ENCODE results near the gene OLFM1. TPM values are rescaled to one million over a fixed set of nuclear protein-coding genes. Genes with fewer than 3 reads are reported as not detected.

Gene OLFM1
- total RNA-seq, 1 experiment from 2014 or later, result 0.44 TPM

DNA sequence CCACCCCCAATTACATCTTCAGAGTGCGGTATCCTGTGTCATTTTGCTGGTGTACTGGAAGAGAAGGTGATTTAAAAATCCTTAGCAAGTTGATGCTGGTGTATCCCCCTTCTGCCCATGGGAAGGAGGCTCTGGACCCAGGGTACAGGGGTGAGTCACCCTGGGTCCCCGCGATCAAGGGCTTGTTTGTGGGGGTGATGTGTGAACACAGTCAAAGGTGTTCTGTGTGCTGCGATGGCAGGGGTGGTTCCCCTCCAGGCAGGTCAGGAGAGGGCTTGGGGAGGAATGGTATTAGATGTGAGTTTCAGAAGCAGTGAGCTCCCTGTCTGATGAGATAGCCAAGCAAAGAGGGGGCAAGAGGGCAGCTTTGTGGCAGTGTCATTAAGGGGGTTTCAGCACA is 28.9 kb downstream of the OLFM1 start:
- DNase-seq (no peak), ATAC-seq (no peak)
- Histone ChIP-seq H2AFZ (ENCODE audit: low read length) (no peak overlapping the region), H3K27me3 (ENCODE audit: low read length) (no peaks in the 10 kb centered on the region), H3K4me3 (ENCODE audit: low read length) (no peak overlapping the region), H3F3A (ENCODE audit: low read length, unreplicated experiment) (no peaks in the 10 kb centered on the region), H3K79me2 (ENCODE audit: low read length) (no peaks in the 10 kb centered on the region), H4K20me1 (ENCODE audit: low read length) (no peaks in the 10 kb centered on the region), H3K36me3 (ENCODE audit: low read depth, low read length) (no peaks in the 10 kb centered on the region), H3K27ac (ENCODE audit: low read length) (no peak overlapping the region), H3K9ac (ENCODE audit: low read length) (no peak overlapping the region), H3K9me3 (ENCODE audit: low read length) (no peaks in the 10 kb centered on the region), H3K4me2 (ENCODE audit: low read length) (no peak overlapping the region), H3K9me2 (replicated peaks; ENCODE audit: low read length) (no peaks in the 10 kb centered on the region), H3K4me1 (ENCODE audit: insufficient read depth, low read length) (no peaks in the 10 kb centered on the region)
- ChIA-PET CTCF (no interaction called here), POLR2A (ENCODE audit: unreplicated experiment) (no interaction called here)
- TF ChIP-seq EZH2 (IDR thresholded peaks at IDR 0.05; ENCODE audit: low read length, unreplicated experiment) (no peak), CTCF (conservative IDR thresholded peaks at IDR 0.05; ENCODE audit: low read depth, low read length) (no peak), EZH2phosphoT487 (IDR thresholded peaks at IDR 0.05; ENCODE audit: borderline replicate concordance, low read length) (no peak)
- intact Hi-C loops (cut with micrococcal nuclease), result no loop called here
- no TSS peak for BruUV-seq (replicated peaks)

DNA sequence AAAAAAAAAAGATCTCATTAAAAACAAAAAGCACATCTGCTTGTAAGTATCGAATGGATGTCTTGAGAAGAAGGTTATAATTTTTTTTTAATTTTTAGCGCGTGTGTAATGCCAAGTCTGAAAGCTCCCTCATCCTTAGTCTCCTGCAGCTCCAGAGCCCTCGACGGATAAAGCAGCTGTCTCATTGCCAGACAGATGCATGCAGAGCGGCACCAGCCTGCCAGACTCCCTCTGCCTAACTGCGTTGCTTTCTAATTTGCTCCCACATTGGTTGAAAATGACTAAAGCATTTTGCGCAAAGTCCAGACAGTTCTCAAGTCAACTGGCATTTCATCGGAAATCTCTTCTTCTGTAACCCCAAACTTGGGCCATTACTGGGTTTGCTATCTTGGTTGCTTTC is 29.4 kb downstream of the OLFM1 start:
- H3K4me1 ChIP-seq (ENCODE audit: insufficient read depth, low read length), result no peaks in the 10 kb centered on the region
- DNase-seq, result no peak
- POLR2A ChIA-PET (ENCODE audit: unreplicated experiment), result no interaction called here

GRCh38 chr9:135117281-135117680 is 29.8 kb downstream of the OLFM1 start:
- BruUV-seq (replicated peaks), result no TSS peak
- no peak for ATAC-seq
- no peak overlapping the region for H3K9ac ChIP-seq (ENCODE audit: low read length)
- H3K36me3 ChIP-seq (ENCODE audit: low read depth, low read length), result no peaks in the 10 kb centered on the region
- no peak for TF ChIP-seq EZH2 (IDR thresholded peaks at IDR 0.05; ENCODE audit: low read length, unreplicated experiment)
- TF ChIP-seq EZH2phosphoT487 (IDR thresholded peaks at IDR 0.05; ENCODE audit: borderline replicate concordance, low read length), result no peak
- no peak for TF ChIP-seq CTCF (conservative IDR thresholded peaks at IDR 0.05; ENCODE audit: low read depth, low read length)
- no peaks in the 10 kb centered on the region for H4K20me1 ChIP-seq (ENCODE audit: low read length)
- intact Hi-C loops (cut with micrococcal nuclease), result no loop called here
- no peaks in the 10 kb centered on the region for H3F3A ChIP-seq (ENCODE audit: low read length, unreplicated experiment)
- no peaks in the 10 kb centered on the region for H3K79me2 ChIP-seq (ENCODE audit: low read length)
- DNase-seq, result no peak
- CTCF ChIA-PET, result no interaction called here
- H3K27ac ChIP-seq (ENCODE audit: low read length), result no peak overlapping the region
- no peak overlapping the region for H2AFZ ChIP-seq (ENCODE audit: low read length)
- H3K4me2 ChIP-seq (ENCODE audit: low read length), result no peak overlapping the region
- H3K4me1 ChIP-seq (ENCODE audit: insufficient read depth, low read length), result no peaks in the 10 kb centered on the region
- no peaks in the 10 kb centered on the region for H3K9me2 ChIP-seq (replicated peaks; ENCODE audit: low read length)
- H3K9me3 ChIP-seq (ENCODE audit: low read length), result no peaks in the 10 kb centered on the region
- H3K4me3 ChIP-seq (ENCODE audit: low read length), result no peak overlapping the region
- H3K27me3 ChIP-seq (ENCODE audit: low read length), result no peaks in the 10 kb centered on the region
- POLR2A ChIA-PET (ENCODE audit: unreplicated experiment), result no interaction called here

More for the DNA sequence above, 29.4 kb downstream of the OLFM1 start:
- BruUV-seq (replicated peaks), result no TSS peak
- Histone ChIP-seq H3K27ac (ENCODE audit: low read length) (no peak overlapping the region), H3K9me2 (replicated peaks; ENCODE audit: low read length) (no peaks in the 10 kb centered on the region), H4K20me1 (ENCODE audit: low read length) (no peaks in the 10 kb centered on the region), H3K4me3 (ENCODE audit: low read length) (no peak overlapping the region), H3K79me2 (ENCODE audit: low read length) (no peaks in the 10 kb centered on the region), H3K9ac (ENCODE audit: low read length) (no peak overlapping the region), H3K27me3 (ENCODE audit: low read length) (no peaks in the 10 kb centered on the region), H3K4me2 (ENCODE audit: low read length) (no peak overlapping the region), H2AFZ (ENCODE audit: low read length) (no peak overlapping the region), H3K9me3 (ENCODE audit: low read length) (no peaks in the 10 kb centered on the region), H3F3A (ENCODE audit: low read length, unreplicated experiment) (no peaks in the 10 kb centered on the region), H3K36me3 (ENCODE audit: low read depth, low read length) (no peaks in the 10 kb centered on the region)
- ATAC-seq, result no peak
- TF ChIP-seq EZH2phosphoT487 (IDR thresholded peaks at IDR 0.05; ENCODE audit: borderline replicate concordance, low read length) (no peak), CTCF (conservative IDR thresholded peaks at IDR 0.05; ENCODE audit: low read depth, low read length) (no peak), EZH2 (IDR thresholded peaks at IDR 0.05; ENCODE audit: low read length, unreplicated experiment) (no peak)
- intact Hi-C loops (cut with micrococcal nuclease), result no loop called here
- CTCF ChIA-PET, result no interaction called here

All from PC-3 (cell line).